HG03196 (cell line): ENCODE data around the gene HOXD4.

ENCODE experiments used
- ATAC-seq: cut with Tn5 transposase; IDR thresholded peaks from one replicate; pipeline ENCODE4 v1.9.1; 2021; ENCODE audit not compliant: unreplicated experiment

Gene HOXD4

GRCh38 chr2:176114120-176114929 is 37.0 kb upstream of the HOXD4 start:
- ATAC-seq, result no peak

- ATAC-seq, result no peak
These were observed 36.3 kb upstream of the HOXD4 start for GRCh38 chr2:176114930-176115625.

DNA sequence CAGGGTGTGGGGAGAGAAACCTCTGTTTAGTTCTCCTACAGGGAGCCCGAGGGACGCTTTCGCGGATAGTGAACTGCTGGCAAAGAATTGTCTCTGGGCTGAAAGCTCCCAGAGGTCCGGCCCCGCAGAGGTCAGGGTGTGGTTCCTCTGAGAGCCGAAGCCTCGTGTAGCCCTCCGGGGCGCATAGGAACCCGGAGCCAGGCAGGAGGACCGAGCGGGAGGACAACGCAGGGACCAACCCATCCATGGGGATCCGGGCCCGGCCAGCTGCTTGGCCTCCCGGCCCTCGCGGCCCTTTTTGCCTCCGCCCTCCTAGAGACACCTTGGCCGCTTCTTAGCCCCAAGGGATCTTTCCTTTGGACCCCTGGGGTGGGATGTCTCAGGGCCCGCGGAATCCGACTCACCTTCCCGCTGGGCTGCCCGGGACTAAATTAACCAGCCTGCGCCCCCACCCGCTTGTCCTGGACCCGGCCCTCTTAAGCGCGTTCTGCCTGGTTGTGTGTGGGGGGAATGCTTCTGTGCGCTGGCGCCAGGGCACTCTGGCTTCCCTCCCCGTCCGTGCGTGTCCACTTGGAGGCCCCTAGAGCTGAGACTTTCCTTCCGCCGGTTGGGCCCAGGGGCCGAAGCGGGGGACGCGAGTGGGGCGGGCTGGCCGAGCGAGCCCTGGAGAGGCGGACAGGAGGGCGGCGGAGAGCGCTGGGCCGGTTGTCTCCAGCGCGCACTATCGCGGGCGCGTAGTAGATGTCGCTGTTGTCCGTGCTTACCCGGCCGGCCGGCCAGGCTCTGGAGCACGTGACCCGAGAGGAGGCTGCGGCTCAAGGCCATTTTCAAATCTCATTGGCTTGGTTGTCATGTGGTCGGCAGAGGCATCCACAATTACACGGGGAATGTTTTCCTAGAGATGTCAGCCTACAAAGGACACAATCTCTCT is 35.2 kb upstream of the HOXD4 start, which contains the start of gene HOXD10:
TSS of gene HOXD10 (plus strand) at position 896 of the 931 bp plus-strand sequence. CDS start 56 bp downstream, outside the sequence.
- no peak for ATAC-seq

DNA sequence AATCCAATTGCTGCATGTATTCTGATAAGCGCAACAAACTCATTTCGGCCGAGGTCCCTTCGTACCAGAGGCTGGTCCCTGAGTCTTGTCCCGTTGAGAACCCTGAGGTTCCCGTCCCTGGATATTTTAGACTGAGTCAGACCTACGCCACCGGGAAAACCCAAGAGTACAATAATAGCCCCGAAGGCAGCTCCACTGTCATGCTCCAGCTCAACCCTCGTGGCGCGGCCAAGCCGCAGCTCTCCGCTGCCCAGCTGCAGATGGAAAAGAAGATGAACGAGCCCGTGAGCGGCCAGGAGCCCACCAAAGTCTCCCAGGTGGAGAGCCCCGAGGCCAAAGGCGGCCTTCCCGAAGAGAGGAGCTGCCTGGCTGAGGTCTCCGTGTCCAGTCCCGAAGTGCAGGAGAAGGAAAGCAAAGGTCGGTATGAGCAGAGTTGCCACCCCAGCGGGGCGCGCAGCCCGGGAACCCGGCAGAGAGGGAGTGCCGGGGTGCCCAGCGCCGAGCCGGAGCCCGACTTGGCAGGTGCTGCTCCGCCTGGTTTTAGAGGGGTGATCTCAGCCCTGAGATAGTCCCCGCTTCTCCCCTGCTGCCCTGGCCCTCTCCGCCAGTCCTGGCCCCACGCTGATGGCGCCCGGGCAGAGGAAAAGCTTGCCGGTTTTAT is 34.1 kb upstream of the HOXD4 start:
- no peak for ATAC-seq

DNA sequence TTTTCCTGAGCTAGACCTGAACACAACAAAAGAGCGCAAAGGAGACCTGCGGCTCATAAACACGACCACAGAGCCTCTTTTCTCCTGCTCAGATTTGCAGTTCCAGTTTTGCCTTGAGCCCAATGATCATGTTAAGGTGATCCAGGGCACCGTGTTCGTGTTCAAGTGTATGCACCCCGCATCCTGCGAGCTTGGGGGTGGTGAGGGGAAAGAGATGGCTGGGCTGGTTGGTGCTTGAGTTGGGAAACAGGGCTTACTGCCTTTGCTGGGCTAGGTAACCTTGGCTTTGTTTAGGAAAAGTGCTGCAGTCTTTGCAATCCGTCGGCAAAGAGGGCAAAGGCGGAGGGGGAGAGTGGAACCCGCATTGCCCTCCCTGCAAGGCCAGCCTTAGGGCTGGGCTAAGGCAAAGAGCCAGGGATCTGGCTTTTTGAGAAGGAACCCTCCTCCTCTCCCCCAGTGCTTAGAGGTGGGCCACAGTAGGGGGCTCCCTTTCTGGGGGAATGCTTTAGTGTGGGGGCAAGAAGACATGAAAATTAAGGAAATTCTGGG is 33.5 kb upstream of the HOXD4 start:
- no peak for ATAC-seq

DNA sequence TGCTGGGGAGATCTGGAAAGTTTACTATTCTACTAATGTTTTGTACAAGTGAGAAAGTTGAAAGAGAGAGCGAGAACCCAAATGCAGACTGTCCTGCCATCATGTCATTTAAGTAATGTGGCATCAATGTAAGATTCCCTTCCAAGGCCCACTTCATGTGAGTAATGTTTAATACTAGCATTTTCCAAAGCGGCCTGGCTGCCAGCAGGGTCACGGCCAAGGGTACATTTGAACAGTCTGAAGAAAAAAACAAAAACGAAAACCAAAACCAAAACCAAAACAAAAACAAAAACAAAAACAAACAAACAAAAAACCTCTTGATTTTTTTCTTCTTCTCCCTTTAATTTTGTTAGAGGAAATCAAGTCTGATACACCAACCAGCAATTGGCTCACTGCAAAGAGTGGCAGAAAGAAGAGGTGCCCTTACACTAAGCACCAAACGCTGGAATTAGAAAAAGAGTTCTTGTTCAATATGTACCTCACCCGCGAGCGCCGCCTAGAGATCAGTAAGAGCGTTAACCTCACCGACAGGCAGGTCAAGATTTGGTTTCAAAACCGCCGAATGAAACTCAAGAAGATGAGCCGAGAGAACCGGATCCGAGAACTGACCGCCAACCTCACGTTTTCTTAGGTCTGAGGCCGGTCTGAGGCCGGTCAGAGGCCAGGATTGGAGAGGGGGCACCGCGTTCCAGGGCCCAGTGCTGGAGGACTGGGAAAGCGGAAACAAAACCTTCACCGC is 32.6 kb upstream of the HOXD4 start:
- no peak for ATAC-seq

DNA sequence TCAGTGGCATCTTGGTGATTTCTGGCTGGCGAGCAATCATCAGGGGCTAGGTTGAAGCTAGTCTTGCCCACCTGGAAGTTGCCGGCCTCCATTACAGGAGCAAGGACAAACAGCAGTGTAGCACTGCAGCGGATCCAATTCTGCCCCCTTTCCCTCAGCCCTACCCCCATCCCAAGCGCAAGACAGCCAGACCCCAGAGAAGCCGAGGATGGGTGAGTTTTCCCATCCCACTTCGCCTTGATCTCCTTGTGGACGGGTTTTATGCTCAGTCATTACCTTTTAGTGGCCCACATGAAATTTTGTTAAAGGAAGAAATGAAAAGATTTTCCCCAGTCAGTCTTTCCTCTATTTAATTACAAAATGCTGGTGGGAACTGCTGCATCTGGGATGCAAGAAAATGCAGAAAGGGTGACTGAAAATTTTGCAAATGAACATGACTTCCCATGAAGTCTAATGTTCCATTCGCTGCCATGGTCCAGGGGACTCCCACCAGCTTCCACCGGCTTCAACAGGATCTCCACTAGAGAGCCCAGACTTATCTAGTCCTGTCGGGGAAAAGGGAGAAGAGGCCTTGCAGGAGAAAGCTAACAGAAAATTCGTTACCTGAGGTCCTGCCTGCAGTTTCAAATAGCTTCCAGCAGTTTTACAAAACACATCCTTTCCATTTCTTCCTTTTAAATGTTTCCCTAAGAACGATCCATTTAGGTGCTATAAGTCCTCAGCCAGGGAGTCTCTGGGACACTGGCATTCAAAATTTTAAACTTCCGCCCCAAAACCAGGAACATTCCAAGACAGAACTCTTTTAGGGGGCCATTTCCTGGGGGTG is 30.8 kb upstream of the HOXD4 start:
- no peak for ATAC-seq

DNA sequence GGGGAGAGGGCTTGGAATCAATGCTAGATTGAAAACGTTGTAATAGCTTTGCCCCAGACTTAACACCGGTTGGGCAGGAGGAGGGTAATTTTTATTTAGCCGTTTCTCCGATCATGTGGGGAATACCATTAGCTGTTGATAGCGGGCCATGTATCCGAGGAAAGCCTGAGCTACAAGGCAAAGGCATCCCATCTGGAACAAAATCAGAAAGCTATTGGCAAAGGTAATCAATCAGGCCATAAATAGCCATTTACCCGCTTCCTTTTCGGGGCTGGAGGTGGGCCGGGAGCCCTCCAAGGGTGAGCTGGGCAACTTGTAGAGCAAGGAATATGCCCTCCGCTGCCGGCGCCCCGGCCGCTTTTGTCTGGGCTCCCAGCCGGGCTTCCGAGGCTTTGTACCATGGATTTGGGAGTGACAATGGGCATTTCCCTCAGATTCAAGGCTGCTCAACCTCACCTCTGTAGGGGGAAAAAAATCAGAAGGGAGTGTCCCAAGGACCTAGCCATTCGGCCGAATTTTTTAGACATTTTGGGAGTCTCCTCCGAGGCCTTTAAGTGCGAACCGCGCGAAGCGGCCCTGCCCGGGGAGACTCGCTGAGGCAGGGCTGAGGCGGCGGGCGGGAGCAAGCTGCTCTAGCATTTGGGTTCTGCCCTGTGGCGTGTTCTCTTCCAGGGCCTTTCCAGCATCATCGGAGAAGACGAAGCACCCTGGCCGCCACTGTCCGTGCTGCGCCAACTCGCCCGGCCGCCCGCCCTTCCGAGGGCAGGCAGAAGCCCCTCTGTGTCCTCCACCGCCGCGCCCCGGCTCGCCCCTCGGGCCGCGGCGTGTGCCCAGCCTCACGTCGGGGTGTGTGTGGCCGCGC is 29.9 kb upstream of the HOXD4 start:
- ATAC-seq, result no peak

GRCh38 chr2:176122052-176122682 is 29.2 kb upstream of the HOXD4 start:
- no peak for ATAC-seq

GRCh38 chr2:176122683-176123410 is 28.5 kb upstream of the HOXD4 start, which contains the start of gene HOXD9:
Gene HOXD9 (plus strand): TSS chr2:176122719. CDS start chr2:176122769, 50 bp downstream.
- no peak for ATAC-seq

- ATAC-seq, result no peak
These were observed 27.8 kb upstream of the HOXD4 start for GRCh38 chr2:176123411-176124109.

- no peak for ATAC-seq
These were observed 27.0 kb upstream of the HOXD4 start for GRCh38 chr2:176124110-176124946.

DNA sequence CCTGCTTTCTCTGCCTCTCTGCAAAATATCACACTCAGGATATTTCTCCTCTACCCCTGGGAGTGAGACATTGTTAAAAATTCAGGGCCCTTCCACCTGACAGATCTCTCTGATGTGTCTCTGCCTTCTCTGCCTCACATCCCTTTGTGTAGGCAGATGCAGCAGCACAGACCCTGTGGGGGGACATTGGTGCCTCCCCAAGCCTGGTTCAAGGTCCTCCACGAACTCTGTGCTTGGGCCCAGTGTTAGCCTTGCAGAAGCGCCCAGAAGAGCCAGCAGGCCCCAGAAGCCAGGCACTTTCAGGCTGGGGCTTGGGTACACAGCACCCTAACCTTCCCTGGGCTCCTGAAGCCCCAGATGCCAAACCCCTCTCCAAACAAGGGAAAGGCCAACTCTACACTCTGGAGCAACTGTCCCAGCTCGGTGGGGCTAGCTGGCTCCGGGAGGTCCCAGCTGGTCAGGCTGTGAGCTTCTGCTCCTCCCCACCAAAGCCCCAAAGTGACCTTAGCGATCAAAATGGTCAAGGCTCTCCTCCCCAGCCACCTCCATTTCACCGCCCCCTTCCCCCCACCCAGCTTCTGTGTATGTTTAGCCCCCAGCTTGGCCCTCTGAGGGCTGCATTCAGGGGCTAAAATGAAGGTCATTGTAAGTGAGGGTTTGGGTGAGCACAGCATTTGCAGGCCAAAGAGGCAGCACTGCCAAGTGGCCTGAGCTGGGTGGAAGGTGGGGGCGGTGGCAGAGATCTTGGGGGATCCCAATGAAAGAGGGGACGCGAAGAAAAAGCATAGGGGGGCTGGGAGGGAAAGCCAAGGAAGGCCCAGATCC is 26.2 kb upstream of the HOXD4 start:
- no peak for ATAC-seq

GRCh38 chr2:176125772-176126054 is 25.6 kb upstream of the HOXD4 start:
- ATAC-seq, result no peak
